ENCODE measurements around the gene LYAR.

GRCh38 chr4:4289941-4290850 is at the start of gene LYAR, which contains the start of gene ZBTB49:
- TF ChIP-seq CTCF (conservative IDR thresholded peaks at IDR 0.05; ENCODE audit: low read depth, low read length), result no peak
- TF ChIP-seq EZH2 (IDR thresholded peaks at IDR 0.05; ENCODE audit: low read length, unreplicated experiment), result no peak
- no peak for TF ChIP-seq EZH2phosphoT487 (IDR thresholded peaks at IDR 0.05; ENCODE audit: borderline replicate concordance, low read length)
